GM19395 (cell line): ENCODE data around the gene CCDC112.

ENCODE experiments used
- ATAC-seq: cut with Tn5 transposase; IDR thresholded peaks from one replicate; pipeline ENCODE4 v1.9.1; 2021; ENCODE audit warnings: mild to moderate bottlenecking, moderate library complexity; ENCODE audit not compliant: unreplicated experiment

The CCDC112 gene

DNA sequence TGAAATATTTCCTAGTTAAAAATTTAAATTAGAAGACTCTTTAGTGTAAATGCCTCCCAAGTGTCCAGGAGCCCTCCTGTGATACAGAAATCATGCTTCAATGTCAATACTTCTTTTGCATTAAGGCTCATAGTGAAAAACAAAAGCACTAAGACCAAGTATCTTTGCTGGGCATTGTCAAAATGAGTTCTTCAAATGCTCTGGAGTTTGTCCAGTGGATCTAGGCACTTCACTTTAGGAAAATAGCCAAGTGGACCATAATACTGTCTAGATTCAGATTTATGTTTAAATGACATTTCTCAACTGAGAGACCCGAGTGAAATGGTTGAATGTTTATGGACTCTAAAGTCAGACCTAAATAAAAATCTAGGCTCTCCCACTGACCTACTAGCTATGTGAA, 21.3 kb upstream of the CCDC112 start:
- no peak for ATAC-seq

DNA sequence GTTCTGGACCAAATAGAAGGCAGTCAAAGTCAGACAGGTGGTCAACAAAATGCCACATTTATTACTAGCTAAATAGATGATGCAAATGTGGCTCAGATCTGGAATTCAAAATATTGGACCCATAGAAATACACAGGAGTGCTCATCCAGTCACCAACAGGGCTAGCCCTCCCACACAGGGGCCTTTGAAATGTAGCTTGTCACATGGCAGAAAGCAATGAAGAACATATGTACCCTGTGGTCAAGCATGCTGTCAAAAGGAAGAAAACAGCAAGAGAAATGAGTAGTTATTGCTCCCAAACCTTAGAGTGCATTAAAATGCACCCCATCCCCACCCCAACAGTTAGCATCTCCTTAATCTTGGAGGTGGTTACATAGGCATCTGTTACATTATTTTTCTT, 20.9 kb upstream of the CCDC112 start:
- no peak for ATAC-seq

DNA sequence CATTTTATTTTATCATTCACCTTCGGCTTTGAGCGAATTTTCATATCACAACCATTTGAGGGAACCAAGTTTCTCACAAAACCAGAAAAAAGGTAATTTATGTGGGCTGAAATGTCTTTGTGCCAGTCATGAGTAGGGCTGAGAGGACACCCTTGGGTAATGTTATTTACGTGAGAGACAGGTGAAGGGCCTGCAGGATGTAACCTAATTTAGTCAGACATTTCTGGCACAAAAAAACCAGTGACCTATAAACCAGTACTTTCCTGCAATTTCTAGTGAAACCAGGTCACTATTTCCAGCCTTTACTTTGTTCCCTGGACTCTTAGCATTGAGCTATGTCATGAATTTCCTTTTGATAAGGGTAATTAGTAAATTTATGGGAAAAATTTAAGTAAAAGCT, 17.2 kb upstream of the CCDC112 start:
- ATAC-seq: no peak

DNA sequence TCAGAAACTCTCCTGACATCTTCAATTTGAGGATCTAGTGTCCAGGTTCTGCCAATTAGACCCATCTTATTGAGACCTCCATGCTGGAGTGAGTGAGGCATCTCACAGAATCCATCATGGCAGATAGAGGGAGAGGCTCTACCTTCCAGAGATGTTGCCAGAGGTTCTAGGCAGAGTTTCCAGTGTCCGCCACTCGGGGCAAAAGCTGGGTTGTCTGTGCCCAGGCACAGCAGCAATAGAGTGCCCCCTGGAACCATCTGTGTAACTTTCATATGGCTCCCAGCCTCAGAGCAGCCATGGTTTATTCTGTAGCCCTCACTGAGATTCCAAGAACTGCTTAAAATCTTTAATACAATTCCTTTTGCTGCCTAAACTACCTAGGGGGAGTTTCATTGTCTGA, 16.6 kb upstream of the CCDC112 start:
- ATAC-seq: no peak

DNA sequence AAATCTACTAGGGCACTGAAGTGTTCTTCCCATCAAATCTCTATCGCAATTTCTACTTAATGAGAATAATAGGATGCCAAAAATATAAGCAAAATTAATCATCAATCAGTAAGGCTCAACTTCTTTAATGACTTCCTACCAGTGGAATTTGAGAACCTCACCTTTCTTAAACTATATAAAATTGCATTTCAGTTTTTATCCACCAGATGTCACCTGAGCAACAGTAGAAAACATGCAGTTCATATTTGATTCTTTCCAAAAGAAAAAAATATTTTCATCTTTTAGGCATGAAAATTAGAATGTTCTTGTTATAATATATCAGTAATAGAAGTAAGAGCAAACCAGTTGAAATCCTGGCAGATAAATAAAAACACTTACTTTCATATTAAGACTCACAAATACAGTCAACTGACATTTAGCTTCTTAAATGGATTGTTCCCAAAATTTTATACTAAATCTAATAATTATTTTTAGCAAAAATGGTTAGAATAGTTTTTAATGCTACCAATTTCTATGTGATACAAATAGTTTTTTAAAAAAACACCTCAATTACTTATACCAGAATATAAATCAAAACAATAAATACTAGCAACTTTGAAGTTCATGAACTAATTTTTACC, 13.4 kb upstream of the CCDC112 start:
- ATAC-seq: peak; percentile 73

DNA sequence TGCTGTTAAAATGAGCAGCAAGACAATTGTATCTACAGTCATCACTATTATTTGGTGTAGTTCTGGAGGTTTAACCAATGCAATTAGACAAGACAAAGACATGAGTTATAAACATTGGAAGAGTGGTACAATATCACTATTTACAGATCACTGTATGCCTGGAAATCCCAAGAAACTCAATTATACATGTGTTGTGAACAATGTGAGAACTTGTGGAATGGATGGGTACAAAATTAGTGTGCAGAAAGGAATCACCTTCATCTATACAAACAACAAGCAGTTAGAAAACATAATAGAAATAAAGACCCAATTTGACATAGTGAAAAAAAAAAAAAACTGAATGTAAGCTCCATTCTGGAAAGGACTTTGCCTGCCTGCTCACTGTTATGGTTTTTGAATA, 12.4 kb upstream of the CCDC112 start:
- ATAC-seq: no peak

DNA sequence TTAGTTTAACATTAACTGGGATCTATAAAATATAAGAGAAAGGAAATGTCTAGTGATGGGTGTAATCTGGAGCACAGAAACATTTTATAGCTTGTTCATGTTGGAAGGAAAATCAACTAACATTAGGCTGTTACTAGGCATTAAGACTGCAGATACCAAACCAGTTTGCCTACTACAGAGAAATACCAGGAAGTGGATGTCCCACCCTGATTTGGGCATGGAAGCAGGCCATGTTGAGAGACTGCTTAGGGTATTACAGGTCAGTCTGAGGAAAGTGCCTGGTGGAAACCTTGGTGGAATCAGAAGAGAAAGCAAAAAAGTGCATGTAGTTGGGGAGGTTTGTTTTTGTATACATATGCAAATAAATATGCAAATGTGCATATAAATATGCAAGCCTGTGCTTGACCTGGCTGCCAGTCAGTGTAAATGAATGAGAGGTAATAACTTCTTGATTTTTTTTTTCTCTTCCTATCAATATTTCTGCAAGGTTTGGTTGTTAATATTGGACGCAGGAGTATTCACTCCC, 9.6 kb upstream of the CCDC112 start:
- ATAC-seq: no peak

DNA sequence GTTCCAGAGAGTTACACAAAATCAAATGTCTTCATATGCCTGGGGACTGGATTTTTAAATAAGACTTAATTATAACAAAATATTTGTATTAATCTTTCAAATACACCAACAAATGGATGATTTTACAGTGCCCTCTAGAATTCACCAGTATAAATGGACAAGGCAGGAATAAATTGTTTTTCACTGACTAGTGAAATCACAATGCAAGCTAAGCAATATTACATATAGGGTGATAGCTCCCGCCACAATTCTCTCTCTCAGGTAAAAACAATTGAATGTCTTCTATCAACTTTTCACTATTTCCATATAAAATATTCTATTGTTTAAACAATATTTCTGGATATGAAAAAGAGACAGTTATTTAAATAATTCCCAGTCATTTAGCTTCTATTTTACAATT, 8.0 kb upstream of the CCDC112 start:
- ATAC-seq: no peak

DNA sequence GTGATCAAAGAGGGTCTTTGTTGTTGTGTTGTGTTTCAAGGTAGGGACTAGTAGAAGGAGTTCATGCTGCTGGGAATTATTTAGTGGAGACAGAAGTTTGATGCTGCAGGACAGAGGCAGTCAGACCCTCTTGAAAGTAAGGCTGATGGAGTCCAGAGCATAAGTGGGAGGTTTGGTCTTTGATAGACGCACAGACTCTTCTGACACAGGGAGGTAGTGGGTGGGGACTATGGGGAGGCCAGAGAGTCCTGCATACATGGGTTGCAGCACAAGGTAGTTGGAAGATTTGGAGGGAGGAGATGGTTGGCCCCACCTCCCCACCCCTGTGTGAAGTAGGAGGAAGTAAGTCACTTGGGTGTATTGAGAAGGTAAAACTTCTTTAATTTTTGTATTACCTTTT, 2.4 kb upstream of the CCDC112 start:
- ATAC-seq: no peak

DNA sequence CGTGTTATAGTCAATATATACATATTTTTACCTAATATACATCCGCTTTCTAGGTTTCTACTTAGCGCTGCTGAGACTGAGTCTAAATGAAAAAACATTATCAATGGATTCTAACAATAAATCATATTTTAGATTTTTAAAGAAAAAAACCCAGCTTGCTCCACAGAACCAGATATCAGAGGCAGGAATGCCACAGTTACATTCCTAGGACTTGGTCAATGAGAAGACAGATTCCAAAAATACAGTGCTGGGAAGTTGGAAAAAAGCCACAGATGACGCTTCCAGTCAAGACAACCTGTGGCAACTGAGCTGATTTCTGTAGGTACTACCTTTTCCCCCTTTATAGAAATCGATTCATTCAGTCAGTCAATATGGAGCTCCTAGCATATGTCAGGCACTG, 577 bp upstream of the CCDC112 start:
- no peak for ATAC-seq

DNA sequence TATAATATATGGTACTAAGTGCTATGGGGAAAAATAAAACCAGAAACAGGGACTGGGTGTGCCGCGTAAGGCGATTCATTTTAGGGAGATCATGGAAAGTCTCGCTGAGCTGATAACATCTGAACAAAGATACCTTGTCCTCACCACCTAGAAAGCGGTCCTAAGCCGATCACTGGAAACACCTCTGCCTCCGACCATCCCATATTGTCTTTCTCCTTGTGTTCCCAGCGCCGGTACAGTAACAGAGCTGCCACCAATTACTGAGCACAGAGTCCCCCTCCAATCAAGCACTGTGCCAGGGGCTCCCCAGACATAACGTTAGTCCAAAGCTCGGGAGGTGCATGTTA, 704 bp downstream of the CCDC112 start:
- ATAC-seq: peak; percentile 36

DNA sequence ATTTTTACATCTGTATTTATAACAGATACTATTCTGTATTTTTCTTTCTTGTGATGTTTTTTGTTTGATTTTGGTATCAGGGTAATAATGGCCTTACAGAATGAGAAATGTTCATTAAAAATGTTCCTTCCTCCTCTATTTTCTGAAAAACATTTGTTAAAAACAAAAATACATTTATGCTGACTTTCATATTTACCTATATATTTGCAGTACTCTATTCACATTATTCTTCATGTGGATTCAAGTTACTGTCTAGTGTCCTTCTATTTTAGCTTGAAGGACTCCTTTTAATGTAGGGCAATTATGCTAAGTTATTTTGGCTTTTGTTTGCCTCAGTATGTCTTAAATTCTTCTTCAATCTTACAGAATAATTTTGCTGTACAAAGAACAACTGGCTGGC, 5.1 kb downstream of the CCDC112 start:
- no peak for ATAC-seq

DNA sequence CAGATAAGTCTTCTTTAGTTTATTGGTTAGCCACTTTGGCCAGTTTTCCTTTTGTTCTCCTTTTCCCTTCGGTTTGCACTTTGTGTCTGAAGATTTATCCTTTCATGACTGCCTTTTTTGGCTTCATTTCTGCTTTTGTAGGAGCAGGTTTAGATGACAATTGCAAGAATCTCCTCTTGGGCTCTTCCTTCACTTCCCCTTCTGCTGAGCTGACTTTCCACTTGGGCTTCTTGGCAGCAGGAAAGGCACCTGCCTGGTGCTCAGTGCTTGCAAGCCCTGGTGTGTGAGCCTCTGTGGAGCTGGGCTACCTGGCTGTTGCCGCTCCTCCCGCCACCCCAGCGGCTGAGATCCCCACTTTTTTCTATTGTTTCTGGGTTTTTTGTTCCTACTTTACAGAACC, 7.3 kb downstream of the CCDC112 start:
- ATAC-seq: no peak

DNA sequence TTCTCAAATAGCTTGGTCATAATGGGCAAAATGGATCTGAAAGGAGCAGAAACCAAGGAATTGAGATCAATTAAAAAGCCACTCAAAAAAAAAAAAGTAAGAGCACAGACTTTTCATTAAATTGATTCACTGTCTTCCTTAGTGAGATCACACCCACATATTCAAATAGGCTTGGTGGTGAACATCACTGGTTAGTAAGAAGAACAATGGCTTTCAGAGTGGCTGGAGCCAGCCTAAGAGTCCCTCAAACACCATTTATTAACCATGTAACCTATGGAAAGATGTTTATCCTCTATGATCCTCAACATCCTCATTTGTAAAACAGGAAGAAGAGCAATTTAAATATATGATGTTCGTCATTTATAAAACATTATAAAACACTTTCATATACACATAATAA, 12.4 kb downstream of the CCDC112 start:
- no peak for ATAC-seq

DNA sequence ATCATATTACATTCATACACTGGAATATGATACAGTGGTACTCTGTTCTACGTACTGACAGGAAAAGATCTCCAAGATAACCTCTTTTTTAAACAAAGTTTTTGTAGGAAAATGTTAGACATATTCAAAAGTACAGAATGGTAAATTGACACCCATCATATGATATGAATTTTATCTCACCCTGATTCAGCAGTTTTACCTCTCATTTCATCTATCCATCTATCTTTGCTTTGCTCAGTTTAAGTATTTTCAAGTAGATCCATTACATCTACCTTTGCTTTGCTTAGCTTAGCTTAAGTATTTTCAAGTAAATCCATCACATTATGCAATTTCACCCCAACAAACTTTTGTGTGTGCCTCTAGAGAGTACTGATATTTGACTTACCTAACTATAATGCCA, 14.3 kb downstream of the CCDC112 start:
- ATAC-seq: no peak

DNA sequence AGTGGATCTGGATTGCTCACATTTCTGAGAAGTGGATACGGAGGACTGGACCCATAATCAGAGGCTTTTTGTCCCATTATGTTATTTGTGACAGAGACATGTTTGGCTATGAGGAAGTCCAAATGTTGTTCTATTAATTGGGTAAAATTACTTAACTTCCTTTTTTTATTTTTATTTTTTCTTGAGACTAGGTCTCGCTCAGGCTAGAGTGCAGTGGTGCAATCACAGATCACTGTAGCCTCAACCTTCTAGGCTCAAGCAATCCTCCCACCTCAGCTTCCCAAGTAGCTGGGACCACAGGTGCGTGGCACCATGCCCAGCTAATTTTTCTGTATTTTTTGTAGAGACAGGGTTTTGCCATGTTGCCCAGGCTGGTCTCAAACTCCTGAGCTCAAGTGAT, 21.9 kb downstream of the CCDC112 start:
- ATAC-seq: no peak

DNA sequence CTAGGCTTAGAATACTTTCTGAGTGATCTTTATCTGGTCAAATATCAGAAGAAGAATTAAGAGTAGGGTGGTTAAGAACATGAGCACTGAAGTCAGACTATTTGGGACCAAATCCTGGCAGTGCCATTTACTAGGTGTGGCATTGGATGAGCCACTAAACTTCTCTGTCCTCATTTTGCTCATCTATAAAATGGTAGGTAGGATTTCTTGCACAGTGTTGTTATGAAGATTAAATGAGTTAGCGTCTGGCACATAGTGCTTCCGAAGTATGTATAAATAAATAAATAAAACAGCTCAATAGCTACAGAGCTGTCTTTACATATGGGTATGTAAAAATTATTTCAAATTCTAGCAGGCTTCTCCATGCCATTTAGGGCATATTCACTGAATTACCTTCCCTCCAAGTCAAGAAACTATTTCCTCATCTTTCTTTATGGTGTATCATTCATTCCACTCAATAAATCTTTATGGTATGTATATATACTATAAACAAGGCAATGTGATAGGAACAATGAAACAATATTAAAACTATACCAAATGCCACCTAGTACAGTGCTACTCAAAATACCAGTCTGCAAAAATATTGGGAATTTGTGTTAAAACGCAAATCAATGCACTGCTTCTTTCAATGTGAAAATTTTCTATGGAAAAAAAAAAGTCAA, 24.0 kb downstream of the CCDC112 start:
- ATAC-seq: no peak

DNA sequence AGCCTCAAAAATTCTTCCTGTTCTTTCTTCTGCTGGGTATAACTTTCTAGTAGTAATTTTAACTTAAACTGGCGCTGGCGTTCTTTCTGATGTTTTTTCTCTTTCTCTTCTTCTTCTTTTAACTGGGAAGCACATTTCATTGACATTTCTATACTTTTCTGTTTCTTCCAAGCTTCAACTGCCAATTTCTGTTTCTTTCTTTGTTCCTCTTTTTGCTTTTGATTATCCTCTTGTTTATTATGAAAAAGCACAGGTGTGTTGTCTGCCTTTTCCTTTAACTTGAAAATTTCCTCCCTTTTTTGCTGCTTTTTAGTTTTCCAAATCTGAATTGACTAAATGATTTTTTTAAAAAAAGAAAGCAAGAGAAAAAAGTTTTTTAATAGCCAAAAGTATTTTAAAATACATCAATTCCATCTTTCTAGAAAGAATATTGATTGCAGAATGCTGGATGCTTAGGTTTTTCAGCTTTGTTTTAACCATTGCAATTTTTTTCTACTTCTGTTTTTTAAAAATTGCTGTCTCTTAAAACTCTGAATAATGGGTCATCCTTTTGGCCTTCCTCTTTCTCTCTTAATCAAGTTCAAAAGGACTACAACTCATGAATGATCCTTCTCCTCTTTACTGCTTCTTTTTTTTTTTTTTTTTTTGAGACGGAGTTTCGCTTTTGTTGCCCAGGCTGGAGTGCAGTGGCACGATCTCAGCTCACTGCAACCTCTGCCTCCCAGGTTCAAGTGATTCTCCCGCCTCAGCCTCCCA, 25.0 kb downstream of the CCDC112 start:
- ATAC-seq: peak; percentile 67

DNA sequence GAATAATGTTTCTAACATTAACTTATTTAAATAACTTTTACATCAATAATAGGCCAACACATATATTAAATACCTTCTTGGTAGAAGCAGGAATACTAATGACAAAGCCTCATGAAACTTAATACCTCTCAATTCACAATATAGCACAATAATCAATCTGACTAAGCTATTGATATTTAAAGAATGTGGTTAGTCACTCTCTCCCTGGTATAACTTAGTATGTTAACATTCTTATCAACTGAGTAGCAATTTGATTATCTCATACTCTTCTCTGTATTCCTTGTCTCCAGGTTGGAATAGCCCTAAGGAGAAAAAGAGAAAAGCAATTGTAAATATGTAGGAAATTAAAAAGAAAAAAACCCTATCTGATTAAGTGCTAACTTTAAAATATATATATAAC, 28.8 kb downstream of the CCDC112 start:
- ATAC-seq: no peak

DNA sequence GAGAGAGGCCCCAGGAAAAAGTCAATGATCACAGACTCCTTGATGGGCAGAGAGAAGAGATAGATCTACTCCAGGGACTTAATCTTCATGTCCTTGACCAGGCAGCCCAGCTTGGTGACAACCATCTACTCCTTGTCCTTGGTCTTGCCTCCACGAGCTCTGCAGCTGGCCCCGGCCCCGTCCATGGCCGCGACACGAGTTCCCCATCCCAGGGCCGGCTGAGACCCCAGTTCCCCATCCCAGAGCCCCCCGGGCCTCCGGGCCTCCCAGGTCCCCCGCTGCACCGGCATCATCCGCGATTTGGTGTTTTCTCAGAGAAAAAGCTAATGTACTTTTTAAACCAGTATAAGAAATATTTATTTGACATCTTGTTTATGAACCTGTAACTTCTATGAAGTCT, 31.2 kb downstream of the CCDC112 start:
- ATAC-seq: no peak

DNA sequence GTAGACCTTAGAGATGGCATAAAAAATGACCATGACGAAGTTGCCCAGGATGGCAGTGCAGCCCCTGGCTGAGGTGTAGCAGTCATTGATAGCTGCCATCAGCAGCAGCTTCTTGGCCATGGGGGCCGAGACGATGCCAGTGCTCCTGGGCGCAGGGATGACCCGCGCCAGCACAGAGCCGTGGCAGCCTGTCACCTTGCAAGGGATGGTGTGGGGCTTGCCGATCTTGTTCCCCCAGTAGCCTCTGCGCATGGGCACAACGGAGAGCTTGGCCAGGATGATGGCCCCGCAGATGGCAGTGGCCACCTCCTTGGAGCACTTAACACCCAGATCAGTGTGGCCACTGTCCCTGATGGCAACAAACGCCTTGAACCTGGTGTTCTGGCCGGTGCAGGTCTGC, 31.7 kb downstream of the CCDC112 start:
- ATAC-seq: no peak

DNA sequence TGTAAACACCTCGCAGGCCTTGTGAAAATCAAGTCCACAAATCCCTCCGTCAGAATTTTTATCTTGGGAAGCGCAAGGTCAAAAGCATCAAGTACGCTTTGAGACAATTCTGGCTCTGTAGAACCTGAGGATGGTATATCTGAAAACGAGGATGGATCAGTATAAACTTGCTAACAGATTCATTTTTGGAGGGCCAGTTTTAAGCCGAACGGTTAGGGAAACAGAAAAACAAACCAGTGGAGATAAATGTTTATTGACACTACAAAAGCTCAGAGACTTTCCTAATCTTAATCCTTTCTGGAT, 33.4 kb downstream of the CCDC112 start:
- no peak for ATAC-seq
